ENCODE data around the gene DMD.

DNA sequence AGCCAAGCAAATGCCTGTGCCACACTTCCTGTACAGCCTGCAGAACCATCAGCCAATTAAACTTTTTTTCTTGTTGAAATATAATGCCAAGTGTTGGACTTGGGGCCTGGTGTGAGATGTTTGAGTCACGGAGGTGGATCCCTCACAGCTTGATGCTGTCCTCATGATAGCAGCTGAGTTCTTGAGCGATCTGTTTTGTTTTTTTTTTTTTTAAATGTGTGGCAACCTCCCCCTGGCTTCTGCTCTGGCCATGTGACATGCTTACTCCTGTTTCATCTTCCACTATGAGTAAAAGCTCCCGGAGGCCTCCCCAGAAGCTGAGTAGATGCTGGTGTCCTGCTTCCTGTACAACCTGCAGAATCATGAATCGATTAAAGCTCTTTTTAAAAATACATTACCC lies 1166.2 kb downstream of the DMD start:
- no peak for TF ChIP-seq POLR2AphosphoS5 (IDR thresholded peaks at IDR 0.05; ENCODE audit: borderline replicate concordance, low read depth, low read length)
- no peak for TF ChIP-seq EZH2 (IDR thresholded peaks at IDR 0.05)
